IMR-90 (cell line): ENCODE results near the gene POFUT1. TPM values are rescaled to one million over a fixed set of nuclear protein-coding genes. Genes with fewer than 3 reads are reported as not detected.

ENCODE experiments used
- ATAC-seq: fragments of 200-7000 bp; cut with Tn5 transposase; 2 replicates; pipeline ENCODE4 v1.9.1; 2020; ENCODE audit warnings: low read depth, mild to moderate bottlenecking, moderate library complexity
- BruUV-seq: library from RNA; stranded (reverse); fragments of 400-500 nt; replicated peaks from 2 replicates; lab custom pipeline; 2021; lab: Mats Ljungman, UMichigan
- CTCF ChIA-PET: fragments of 300-600 bp; formaldehyde crosslinking; extraction: SDS; loops from one replicate; lab custom pipeline; 2021; ENCODE audit warnings: antibody characterized with exemption; lab: Yijun Ruan, JAX
- POLR2A ChIA-PET: fragments of 300-600 bp; sonication (Branson Sonifier 250); formaldehyde crosslinking; loops from one replicate; lab custom pipeline; 2022; ENCODE audit warnings: antibody characterized with exemption; ENCODE audit not compliant: unreplicated experiment; lab: Charles Lee
- DNase-seq: peaks from one replicate; pipeline ENCODE4 v3.0.0; 2013
- H2AFZ ChIP-seq: replicated peaks from 2 replicates; pipeline ENCODE3; 2013; ENCODE audit warnings: low read length, mild to moderate bottlenecking; ENCODE audit not compliant: poor library complexity
- H2AK5ac ChIP-seq: 2 replicates; pipeline ENCODE4 v1.6.1; 2013; ENCODE audit warnings: low read depth, low read length, inconsistent platforms
- H2AK9ac ChIP-seq: replicated peaks from 2 replicates; pipeline ENCODE3; 2013; ENCODE audit warnings: mild to moderate bottlenecking, low read depth, low read length, moderate library complexity; ENCODE audit not compliant: poor library complexity
- H2BK120ac ChIP-seq: 2 replicates; pipeline ENCODE4 v1.6.1; 2013; ENCODE audit warnings: low read depth, low read length, inconsistent platforms
- H2BK15ac ChIP-seq: 3 replicates; pipeline ENCODE4 v1.6.1; 2013; ENCODE audit warnings: low read depth, low read length, inconsistent platforms
- H2BK20ac ChIP-seq: 2 replicates; pipeline ENCODE4 v1.6.1; 2013; ENCODE audit warnings: low read depth, mild to moderate bottlenecking, inconsistent platforms, low read length, moderate library complexity
- H2BK5ac ChIP-seq: 2 replicates; pipeline ENCODE4 v1.6.1; 2013; ENCODE audit warnings: mild to moderate bottlenecking, low read depth, low read length, inconsistent platforms; ENCODE audit not compliant: poor library complexity, severe bottlenecking
- H3K14ac ChIP-seq: replicated peaks from 2 replicates; pipeline ENCODE4 v1.6.1; 2013; ENCODE audit warnings: low read depth, low read length, inconsistent platforms
- H3K18ac ChIP-seq: 2 replicates; pipeline ENCODE4 v1.6.1; 2013; ENCODE audit warnings: low read depth, low read length, control low read depth
- H3K23ac ChIP-seq: 2 replicates; pipeline ENCODE4 v1.6.1; 2013; ENCODE audit warnings: low read depth, low read length, inconsistent platforms
- H3K27ac ChIP-seq: 2 replicates; pipeline ENCODE4 v1.5.1; 2013; ENCODE audit warnings: mild to moderate bottlenecking, control low read depth, low read length; ENCODE audit not compliant: insufficient read depth
- H3K27me3 ChIP-seq: 2 replicates; pipeline ENCODE4 v1.6.1; 2013; ENCODE audit warnings: low read length; ENCODE audit not compliant: control insufficient read depth, insufficient read depth
- H3K36me3 ChIP-seq: 2 replicates; pipeline ENCODE4 v1.6.1; 2013; ENCODE audit warnings: low read length, mixed read lengths; ENCODE audit not compliant: control insufficient read depth, insufficient read depth
- H3K4ac ChIP-seq: 2 replicates; pipeline ENCODE4 v1.6.1; 2013; ENCODE audit warnings: low read depth, low read length, inconsistent platforms
- H3K4me1 ChIP-seq: 2 replicates; pipeline ENCODE4 v1.6.1; 2013; ENCODE audit warnings: low read length, mixed read lengths; ENCODE audit not compliant: control insufficient read depth, insufficient read depth
- H3K4me2 ChIP-seq: 2 replicates; pipeline ENCODE4 v1.6.1; 2013; ENCODE audit warnings: low read depth, mild to moderate bottlenecking, control low read depth, low read length, moderate library complexity
- H3K4me3 ChIP-seq: 2 replicates; pipeline ENCODE4 v1.5.1; 2013; ENCODE audit warnings: low read depth, mild to moderate bottlenecking, control low read depth, low read length, moderate library complexity; ENCODE audit not compliant: insufficient read depth
- H3K56ac ChIP-seq: 2 replicates; pipeline ENCODE4 v1.6.1; 2013; ENCODE audit warnings: low read length, inconsistent platforms; ENCODE audit not compliant: insufficient read depth; ENCODE audit errors: extremely low read depth
- H3K79me1 ChIP-seq, 2 experiments: 2 replicates each; pipeline ENCODE4 v1.6.1; 2013; ENCODE audit warnings: low read length in 2 of 2, inconsistent platforms in 1 of 2, low read depth in 1 of 2
- H3K9ac ChIP-seq: 2 replicates; pipeline ENCODE4 v1.6.1; 2013; ENCODE audit warnings: low read depth, low read length, control low read depth
- H3K9me1 ChIP-seq: 2 replicates; pipeline ENCODE4 v1.6.1; 2013; ENCODE audit warnings: low read length, inconsistent platforms; ENCODE audit not compliant: insufficient read depth
- H3K9me3 ChIP-seq: 2 replicates; pipeline ENCODE4 v1.6.1; 2013; ENCODE audit warnings: low read length; ENCODE audit not compliant: control insufficient read depth, insufficient read depth
- H4K20me1 ChIP-seq: 2 replicates; pipeline ENCODE4 v1.6.1; 2013; ENCODE audit warnings: low read length, inconsistent platforms; ENCODE audit not compliant: insufficient read depth
- H4K5ac ChIP-seq: 2 replicates; pipeline ENCODE4 v1.6.1; 2013; ENCODE audit warnings: mild to moderate bottlenecking, low read depth, low read length, control low read depth
- H4K8ac ChIP-seq, 2 experiments: 2 replicates each; pipeline ENCODE4 v1.6.1; 2013; ENCODE audit warnings: low read depth in 2 of 2, low read length in 2 of 2, control low read depth in 1 of 2, inconsistent platforms in 1 of 2
- H4K91ac ChIP-seq: 2 replicates; pipeline ENCODE4 v1.6.1; 2013; ENCODE audit warnings: low read depth, low read length, inconsistent platforms; ENCODE audit not compliant: insufficient read depth
- BHLHE40 ChIP-seq: fragments of 150-350 bp; IDR thresholded peaks from 2 replicates; pipeline ENCODE4 v1.6.1; 2016; ENCODE audit warnings: mild to moderate bottlenecking, low read depth, low read length
- MAZ ChIP-seq: IDR thresholded peaks from 2 replicates; pipeline ENCODE4 v1.6.1; 2012; ENCODE audit warnings: low read depth, mild to moderate bottlenecking, low read length, improper control_type of control experiment, moderate library complexity, borderline replicate concordance
- NFE2L2 ChIP-seq: fragments of 150-350 bp; IDR thresholded peaks from 2 replicates; pipeline ENCODE4 v1.6.1; 2016; ENCODE audit warnings: low read depth, mild to moderate bottlenecking, low read length
- POLR2A ChIP-seq: IDR thresholded peaks from 2 replicates; pipeline ENCODE4 v1.6.1; 2012; ENCODE audit warnings: mild to moderate bottlenecking, low read depth, low read length
- RAD21 ChIP-seq: IDR thresholded peaks from 2 replicates; pipeline ENCODE4 v1.6.1; 2012; ENCODE audit warnings: low read length, improper control_type of control experiment
- RFX5 ChIP-seq: IDR thresholded peaks from 2 replicates; pipeline ENCODE4 v1.8.0; 2012; ENCODE audit warnings: low read depth, mild to moderate bottlenecking, low read length, moderate library complexity
- SMC3 ChIP-seq: fragments of 150-350 bp; IDR thresholded peaks from 2 replicates; pipeline ENCODE4 v1.6.1; 2016; ENCODE audit warnings: low read depth, mild to moderate bottlenecking, antibody characterized with exemption, low read length, moderate library complexity
- WGBS, 2 experiments: methylation state at CpG; one replicate each; pipeline versions ENCODE4 v1.1.5 to v1.1.7; 2013; ENCODE audit warnings: missing lambda C conversion rate in 2 of 2; ENCODE audit not compliant: insufficient read length in 1 of 2; ENCODE audit errors: extremely low coverage in 2 of 2; 5-methylcytosine and 5-hydroxymethylcytosine counted together
- dilution Hi-C: fragments of 300-500 bp; cut with HindIII; formaldehyde crosslinking; loops from one replicate; pipeline ENCODE4 v1.14.3; 2018; ENCODE audit warnings: low sequenced_read_pairs; ENCODE audit not compliant: unreplicated experiment
- in situ Hi-C: fragments of 300-500 bp; cut with MboI; formaldehyde crosslinking; loops from 3 replicates; pipeline ENCODE4 v1.14.3; 2019; ENCODE audit warnings: low sequenced_read_pairs, inconsistent platforms, mixed read lengths
- intact Hi-C: fragments of 100-400 bp; cut with micrococcal nuclease; formaldehyde crosslinking; loops from 2 replicates; pipeline ENCODE4 v1.10.0; 2022
- polyA plus RNA-seq, 3 experiments: library from polyadenylated mRNA; depleted of rRNA; stranded (reverse); fragments of >200 nt; gene quantifications; 2 replicates each; pipeline ENCODE4 v1.2.3, GENCODE V29; 2012; ENCODE audit warnings: low replicate concordance in 1 of 3
- total RNA-seq: library from RNA; depleted of rRNA; stranded (reverse); fragments of >200 nt; gene quantifications from 2 replicates; pipeline ENCODE4 v1.2.3, GENCODE V29; 2012
- TF ChIP-seq, protein P1 (sequence below): fragments of 150-350 bp; IDR thresholded peaks from 2 replicates; pipeline ENCODE4 v1.6.1; 2017; ENCODE audit warnings: mild to moderate bottlenecking, antibody characterized with exemption, low read length, low read depth
- TF ChIP-seq, protein P2 (sequence below): fragments of 150-350 bp; IDR thresholded peaks from 2 replicates; pipeline ENCODE4 v1.6.1; 2016; ENCODE audit warnings: low read depth, mild to moderate bottlenecking, low read length, moderate library complexity, borderline replicate concordance

The POFUT1 gene
- total and polyA plus RNA-seq, 2 of the 4 experiments (the other 2 are of a cell fraction): 25.5 to 41.1 TPM

DNA sequence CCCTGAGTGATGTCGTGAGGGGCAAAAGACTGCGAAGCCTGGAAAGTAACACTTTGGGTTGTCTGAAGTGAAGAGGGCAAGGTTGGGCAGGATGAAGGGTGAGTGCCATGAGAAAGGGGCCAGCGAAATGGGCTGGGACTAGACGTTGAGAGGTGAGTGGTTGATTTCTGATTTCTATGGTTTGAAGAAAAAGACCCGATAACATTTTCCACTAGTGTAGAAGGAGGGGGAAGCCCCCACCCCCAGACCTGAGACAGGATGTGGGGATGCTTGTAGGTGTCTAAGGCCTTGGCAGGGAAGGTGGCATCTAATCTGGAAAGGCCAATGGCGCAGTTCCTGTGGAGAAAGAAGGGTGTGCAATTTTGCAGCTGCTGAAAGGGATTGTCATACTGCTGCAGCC lies 44.5 kb downstream of the POFUT1 start:
- Histone ChIP-seq H3K36me3 (no peaks in the 10 kb centered on the region), H3K23ac (no peak overlapping the region), H3K4me3 (no peak overlapping the region), H3K4me2 (no peak overlapping the region), H4K5ac (no peak overlapping the region), H2BK120ac (no peak overlapping the region), H4K91ac (no peak overlapping the region), H4K20me1 (no peaks in the 10 kb centered on the region), H3K27me3 (peaks cover 3% of the 10 kb centered on the region; the same call in 1 of the 2 replicates), H3K79me1 (no peaks in the 10 kb centered on the region), H3K9me1 (no peaks in the 10 kb centered on the region; the same call in 1 of the 2 replicates), H2AK9ac (no peak overlapping the region), H3K9me3 (peaks cover 3% of the 10 kb centered on the region; the same call in 1 of the 2 replicates), H3K4me1 (peaks cover 3% of the 10 kb centered on the region), H2BK5ac (no peak overlapping the region), H3K9ac (no peak overlapping the region), H3K27ac (no peak overlapping the region), H3K56ac (no peak overlapping the region), H3K4ac (no peak overlapping the region), H2AFZ (no peak overlapping the region), H2AK5ac (no peak overlapping the region), H4K8ac (no peak overlapping the region), H3K18ac (no peak overlapping the region), H2BK15ac (no peak overlapping the region), H3K14ac (no peak overlapping the region), H2BK20ac (no peak overlapping the region)
- in situ Hi-C loops (no loop called here), dilution Hi-C loops (no loop called here), intact Hi-C loops (no loop called here)
- CTCF ChIA-PET: no interaction called here
- BruUV-seq: no TSS peak
- DNase-seq (no peak), ATAC-seq (no peak)
- POLR2A ChIA-PET: no interaction called here
- TF ChIP-seq NFE2L2: no peak
- TF ChIP-seq RFX5: no peak
- TF ChIP-seq, protein P1, sequence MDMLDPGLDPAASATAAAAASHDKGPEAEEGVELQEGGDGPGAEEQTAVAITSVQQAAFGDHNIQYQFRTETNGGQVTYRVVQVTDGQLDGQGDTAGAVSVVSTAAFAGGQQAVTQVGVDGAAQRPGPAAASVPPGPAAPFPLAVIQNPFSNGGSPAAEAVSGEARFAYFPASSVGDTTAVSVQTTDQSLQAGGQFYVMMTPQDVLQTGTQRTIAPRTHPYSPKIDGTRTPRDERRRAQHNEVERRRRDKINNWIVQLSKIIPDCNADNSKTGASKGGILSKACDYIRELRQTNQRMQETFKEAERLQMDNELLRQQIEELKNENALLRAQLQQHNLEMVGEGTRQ: no peak
- no peak for TF ChIP-seq RAD21
- no peak for TF ChIP-seq BHLHE40
- no peak for TF ChIP-seq POLR2A
- TF ChIP-seq, protein P2, sequence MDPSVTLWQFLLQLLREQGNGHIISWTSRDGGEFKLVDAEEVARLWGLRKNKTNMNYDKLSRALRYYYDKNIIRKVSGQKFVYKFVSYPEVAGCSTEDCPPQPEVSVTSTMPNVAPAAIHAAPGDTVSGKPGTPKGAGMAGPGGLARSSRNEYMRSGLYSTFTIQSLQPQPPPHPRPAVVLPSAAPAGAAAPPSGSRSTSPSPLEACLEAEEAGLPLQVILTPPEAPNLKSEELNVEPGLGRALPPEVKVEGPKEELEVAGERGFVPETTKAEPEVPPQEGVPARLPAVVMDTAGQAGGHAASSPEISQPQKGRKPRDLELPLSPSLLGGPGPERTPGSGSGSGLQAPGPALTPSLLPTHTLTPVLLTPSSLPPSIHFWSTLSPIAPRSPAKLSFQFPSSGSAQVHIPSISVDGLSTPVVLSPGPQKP: no peak
- TF ChIP-seq SMC3: no peak
- TF ChIP-seq MAZ: no peak
- 100% methylated on average over 3 of the region's 6 CpGs; no CpG with 5 or more reads in 1 of the 2 experiments for WGBS, 2 experiments
